HepG2 (cell line): Measurements from ENCODE around the gene RANGRF. TPM values are rescaled to one million over a fixed set of nuclear protein-coding genes. Genes with fewer than 3 reads are reported as not detected.
A peak's percentile ranks its signal among the peaks of the same experiment; 100 is the strongest.

ENCODE experiments used
- ESRRA ChIP-seq: sonication (generic); formaldehyde crosslinking; IDR thresholded peaks from 2 replicates; pipeline ENCODE4 v1.5.1; 2020; ENCODE audit warnings: mild to moderate bottlenecking, low read depth, missing genetic modification reagents
- GPN1 ChIP-seq: sonication (generic); formaldehyde crosslinking; IDR thresholded peaks from 2 replicates; pipeline ENCODE4 v1.5.1; 2020; ENCODE audit warnings: missing genetic modification reagents, borderline replicate concordance
- HMG20B ChIP-seq: conservative IDR thresholded peaks from 2 replicates; pipeline ENCODE4 v1.6.1; 2016; ENCODE audit warnings: missing genetic modification reagents, missing compliant biosample characterization
- HMGXB4 ChIP-seq, 2 experiments: sonication (generic) in 1 of 2; formaldehyde crosslinking in 1 of 2; IDR thresholded peaks; 2 replicates each; pipeline versions ENCODE4 v1.4.0 to v1.6.1; 2018 to 2020; ENCODE audit warnings: missing genetic modification reagents in 2 of 2, borderline replicate concordance in 1 of 2, low read depth in 1 of 2, mild to moderate bottlenecking in 1 of 2, missing biosample characterization in 1 of 2
- KDM5B ChIP-seq: sonication (generic); formaldehyde crosslinking; IDR thresholded peaks from 2 replicates; pipeline ENCODE4 v1.4.0; 2020; ENCODE audit warnings: missing genetic modification reagents, mild to moderate bottlenecking, borderline replicate concordance
- MAFF ChIP-seq: IDR thresholded peaks from 2 replicates; pipeline ENCODE4 v1.6.1; 2011; ENCODE audit warnings: low read depth, low read length, improper control_type of control experiment
- MBNL3 ChIP-seq: fragments of 250-450 bp; sonication (Bioruptor Pico); conservative IDR thresholded peaks from 2 replicates; pipeline ENCODE4 v1.8.0; 2022; ENCODE audit warnings: mild to moderate bottlenecking, inconsistent platforms
- MXD1 ChIP-seq: sonication (generic); formaldehyde crosslinking; IDR thresholded peaks from 2 replicates; pipeline ENCODE4 v1.4.0; 2020; ENCODE audit warnings: mild to moderate bottlenecking, missing genetic modification reagents
- REPIN1 ChIP-seq: sonication (generic); formaldehyde crosslinking; IDR thresholded peaks from 2 replicates; pipeline ENCODE4 v1.8.0; 2022; ENCODE audit warnings: missing genetic modification reagents, low read depth, mild to moderate bottlenecking, borderline replicate concordance
- SNAPC4 ChIP-seq: sonication (generic); formaldehyde crosslinking; IDR thresholded peaks from 2 replicates; pipeline ENCODE4 v1.4.0; 2020; ENCODE audit warnings: mild to moderate bottlenecking, missing genetic modification reagents
- SRY ChIP-seq: sonication (generic); formaldehyde crosslinking; IDR thresholded peaks from 2 replicates; pipeline ENCODE4 v1.8.0; 2022; ENCODE audit warnings: mild to moderate bottlenecking, missing genetic modification reagents
- TEF ChIP-seq: sonication (generic); formaldehyde crosslinking; IDR thresholded peaks from 2 replicates; pipeline ENCODE4 v1.5.0; 2020; ENCODE audit warnings: missing genetic modification reagents
- ZFP90 ChIP-seq: sonication (generic); formaldehyde crosslinking; IDR thresholded peaks from 2 replicates; pipeline ENCODE4 v1.8.0; 2022; ENCODE audit warnings: missing genetic modification reagents, mild to moderate bottlenecking, inconsistent platforms, borderline replicate concordance
- ZNF180 ChIP-seq: sonication (generic); formaldehyde crosslinking; IDR thresholded peaks from 2 replicates; pipeline ENCODE4 v1.4.0; 2020; ENCODE audit warnings: low read depth, missing genetic modification reagents, borderline replicate concordance
- ZNF547 ChIP-seq: sonication (generic); formaldehyde crosslinking; IDR thresholded peaks from 2 replicates; pipeline ENCODE4 v1.5.1; 2020; ENCODE audit warnings: mild to moderate bottlenecking, missing genetic modification reagents
- ZNF564 ChIP-seq: sonication (generic); formaldehyde crosslinking; IDR thresholded peaks from 2 replicates; pipeline ENCODE4 v1.8.1; 2023; ENCODE audit warnings: mild to moderate bottlenecking, missing genetic modification reagents
- ZNF580 ChIP-seq: IDR thresholded peaks from 2 replicates; pipeline ENCODE4 v1.6.1; 2016; ENCODE audit warnings: low read depth, borderline replicate concordance
- ZSCAN20 ChIP-seq: sonication (generic); formaldehyde crosslinking; IDR thresholded peaks from 2 replicates; pipeline ENCODE4 v1.4.0; 2020; ENCODE audit warnings: missing genetic modification reagents, mild to moderate bottlenecking, borderline replicate concordance
- polyA plus RNA-seq, 8 experiments: library from polyadenylated mRNA; depleted of rRNA in 3 of 8; stranded (reverse) in 7 of 8; unstranded in 1 of 8; fragments of >200 nt; fragmentation: Illumina TruSeq in 4 of 8; extraction: Trizol in 4 of 8; gene quantifications; 2 replicates each; pipeline versions ENCODE4 v1.2.1 to v1.2.3, GENCODE V29; 2011 to 2016; ENCODE audit warnings: low read depth in 4 of 8, missing spikeins in 1 of 8, mixed read lengths in 1 of 8; ENCODE audit not compliant: insufficient read depth in 1 of 8
- total RNA-seq, 5 experiments: library from RNA; depleted of rRNA; stranded (reverse); fragments of >200 nt; fragmentation: Illumina TruSeq; extraction: Trizol; gene quantifications; 2 replicates each; pipeline ENCODE4 v1.2.3, GENCODE V29; 2016; ENCODE audit warnings: low read depth in 1 of 5

The RANGRF gene
- total and polyA plus RNA-seq, 2 of the 13 experiments (the other 11 are each of a cell fraction or from before 2014, with no cell fraction given): 18.6 to 40.7 TPM

- TF ChIP-seq SNAPC4 (CRISPR knock-in tag): no peak
- TF ChIP-seq TEF (CRISPR knock-in tag): no peak
- TF ChIP-seq REPIN1 (CRISPR knock-in tag): peak; percentile 71; the same call in 1 of the 2 replicates
- TF ChIP-seq ZFP90 (CRISPR knock-in tag): no peak
- no peak for TF ChIP-seq GPN1 (CRISPR knock-in tag)
- no peak for TF ChIP-seq MAFF
- no peak for TF ChIP-seq ZSCAN20 (CRISPR knock-in tag)
- TF ChIP-seq MBNL3 (CRISPR knock-in tag): no peak
- peak; percentile 72; the same call in 1 of the 2 replicates for TF ChIP-seq SRY (CRISPR knock-in tag)
- peak; percentile 96 for TF ChIP-seq MXD1
- no peak; the same call in 1 of the 2 replicates for TF ChIP-seq ZNF580 (CRISPR knock-in tag)
- no peak for TF ChIP-seq ZNF180 (CRISPR knock-in tag)
- TF ChIP-seq ZNF547 (CRISPR knock-in tag): no peak
- TF ChIP-seq ZNF564 (CRISPR knock-in tag): peak; percentile 24; the same call in 1 of the 2 replicates
- peak; percentile 53 to 80; a peak in 3 of 4 replicates for TF ChIP-seq HMGXB4 (CRISPR knock-in tag; IDR thresholded peaks at IDR 0.05; ENCODE audit: borderline replicate concordance in 1 of 2, low read depth in 1 of 2)
- TF ChIP-seq ESRRA: no peak
- TF ChIP-seq HMG20B (CRISPR knock-in tag): no peak
- TF ChIP-seq KDM5B: peak; percentile 74; the same call in 1 of the 2 replicates
Measured at GRCh38 chr17:8248751-8249607, 39.5 kb upstream of the RANGRF start, which contains the start of gene PFAS (continued).
